Esophagus mucosa (tissue), 1 donor: ENCODE data around the gene PROK1. TPM values are rescaled to one million over a fixed set of nuclear protein-coding genes. Genes with fewer than 3 reads are reported as not detected.

ENCODE experiments used
- ATAC-seq: fragments of 200-7000 bp; cut with Tn5 transposase; one replicate; pipeline ENCODE4 v1.9.1; 2020
- total RNA-seq: library from RNA; stranded (reverse); gene quantifications from one replicate; pipeline ENCODE4 v1.2.4, GENCODE V29; 2023
- donor health status: DM: yes; HTN: yes; CAD: no.

Gene PROK1
- total RNA-seq, 1 donor from 2014 or later, result 0.20 TPM

DNA sequence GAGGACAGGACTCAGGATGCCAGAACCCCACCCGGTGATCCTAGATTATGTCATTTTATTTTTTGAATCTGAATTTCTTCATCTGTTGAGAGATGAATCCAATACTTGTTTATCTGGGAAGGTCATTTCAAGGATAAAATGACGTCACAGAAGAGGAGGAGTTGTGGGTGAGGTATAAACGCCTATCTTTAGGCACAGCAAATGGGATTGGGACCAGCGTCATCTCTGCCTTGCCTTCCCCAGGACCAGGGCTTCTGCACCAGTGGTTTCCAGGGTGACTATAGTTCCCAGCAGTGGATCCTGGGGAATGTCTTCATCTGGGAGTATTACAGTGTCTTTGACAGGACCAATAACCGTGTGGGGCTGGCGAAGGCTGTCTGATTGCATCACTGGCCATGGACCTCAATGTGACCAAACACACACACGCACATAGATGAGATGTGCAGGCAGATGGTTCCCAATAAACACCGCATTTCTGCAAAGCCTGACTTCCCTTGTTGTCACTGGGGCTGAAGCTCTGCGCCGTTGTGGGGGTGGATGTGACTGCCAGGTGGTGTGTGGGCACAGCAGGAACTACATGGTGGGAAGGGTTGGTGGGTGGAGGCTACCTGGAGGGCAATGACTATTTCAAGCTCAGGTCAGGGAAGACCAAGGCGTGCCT lies 40.0 kb downstream of the PROK1 start:
- no peak for ATAC-seq

DNA sequence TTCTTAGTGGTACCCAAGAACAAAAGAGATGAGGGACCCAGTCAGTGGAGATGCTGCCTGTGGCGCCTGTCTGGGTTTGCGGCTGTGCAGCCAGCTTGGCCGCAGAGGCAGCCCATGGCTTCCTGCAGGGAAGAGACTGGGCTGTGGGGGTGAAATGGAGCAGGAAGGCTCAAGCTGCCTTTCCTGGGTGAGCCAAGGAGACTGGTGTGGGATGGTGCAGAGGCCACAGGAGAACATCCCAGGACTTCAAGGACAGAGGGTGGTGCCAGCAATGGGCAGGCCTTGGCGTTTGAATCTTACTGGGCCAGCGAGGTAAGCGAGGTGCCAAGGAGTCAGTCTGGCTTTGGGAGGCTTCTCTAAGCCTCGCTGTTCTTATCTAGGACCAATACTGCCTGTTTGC lies 41.6 kb downstream of the PROK1 start:
- ATAC-seq, result no peak

DNA sequence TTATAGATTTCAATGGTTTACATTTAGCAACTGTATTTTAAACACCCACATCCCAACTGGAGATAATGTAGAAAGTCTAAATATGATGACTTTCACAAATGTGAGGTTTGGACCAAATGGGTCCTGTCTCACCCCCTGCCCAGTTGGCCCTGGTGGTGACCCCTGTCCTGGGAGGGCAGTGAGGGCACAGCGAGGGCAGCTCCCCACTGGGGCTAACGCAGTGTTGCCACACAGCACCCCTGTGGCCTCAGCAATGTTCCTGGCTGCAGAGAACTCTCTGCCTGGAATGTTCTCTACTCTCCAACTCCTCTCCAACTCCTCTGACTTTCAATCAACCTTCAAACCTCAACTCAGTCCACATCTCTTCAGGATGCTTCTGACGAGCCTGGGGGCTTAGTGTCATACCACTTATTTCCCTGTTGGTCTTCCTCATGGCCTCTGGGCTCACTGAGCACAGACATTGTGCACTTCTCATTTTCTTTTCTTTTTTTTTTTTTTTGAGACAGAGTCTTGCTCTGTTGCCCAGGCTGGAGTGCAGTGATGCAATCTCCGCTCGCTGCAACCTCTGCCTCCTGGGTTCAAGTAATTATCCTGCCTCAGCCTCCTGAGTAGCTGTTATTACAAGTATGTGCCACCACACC lies 42.2 kb downstream of the PROK1 start:
- ATAC-seq, result no peak

DNA sequence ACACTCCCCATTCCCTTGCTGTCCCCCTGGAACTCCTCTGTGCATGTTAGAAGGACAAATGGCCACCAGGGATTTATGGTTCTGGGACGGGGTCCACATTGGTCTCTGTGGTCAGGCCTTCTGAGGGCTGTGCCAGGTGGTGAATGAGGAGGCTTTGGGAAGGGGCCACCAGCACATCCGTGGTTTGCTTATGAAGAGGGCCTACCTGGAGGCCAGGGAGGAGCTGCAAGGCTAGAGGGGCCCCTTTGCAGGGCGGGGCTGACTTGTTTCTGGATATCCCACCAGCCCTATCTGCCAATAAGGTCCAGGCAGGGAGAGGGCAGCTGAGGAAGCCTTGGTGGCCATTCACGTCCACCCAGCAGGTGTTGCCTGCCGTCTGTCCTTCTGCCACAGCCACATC lies 43.1 kb downstream of the PROK1 start:
- ATAC-seq, result no peak

DNA sequence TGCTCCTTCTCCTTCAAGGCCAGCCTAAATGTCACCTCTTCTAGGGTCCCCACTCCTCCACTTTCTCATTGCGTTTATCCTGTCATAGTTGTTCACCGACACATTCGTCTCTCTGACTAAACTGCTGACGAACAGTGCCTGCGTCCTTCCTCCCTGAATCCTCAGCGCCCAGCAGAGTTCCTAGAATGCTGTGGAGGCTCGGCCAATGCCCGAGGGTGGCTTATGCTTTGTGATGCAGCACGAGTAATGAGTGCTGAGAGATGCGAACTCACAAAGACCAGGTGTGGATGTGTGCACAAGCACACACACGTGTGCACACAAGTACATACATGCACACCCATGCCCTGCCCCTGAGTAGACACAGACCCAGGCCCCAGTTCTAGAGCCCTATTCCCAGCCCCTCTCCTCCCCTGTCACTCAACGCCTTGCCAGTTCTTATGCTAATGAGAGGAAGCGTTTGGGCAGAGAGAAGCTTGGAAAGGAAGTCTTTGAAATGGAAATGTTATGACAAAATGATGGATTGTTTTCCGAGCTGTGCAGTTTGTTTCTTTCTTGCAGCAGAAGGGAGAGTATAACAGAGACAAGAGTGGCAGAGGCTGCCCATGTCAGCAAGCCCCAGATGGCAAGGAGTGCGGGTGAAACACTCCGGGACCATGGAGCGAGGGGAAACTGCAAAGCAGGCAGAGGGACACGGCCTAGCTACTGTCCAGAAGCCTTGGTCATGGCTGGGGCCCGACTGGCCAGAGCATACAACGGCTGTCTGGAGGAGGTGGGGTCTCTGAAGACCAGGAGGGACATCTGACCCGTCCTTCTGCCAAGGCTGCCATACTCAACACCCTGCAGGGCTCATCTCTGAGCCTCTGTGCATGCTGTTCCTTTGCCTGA lies 43.8 kb downstream of the PROK1 start:
- ATAC-seq, result peak; percentile 50

DNA sequence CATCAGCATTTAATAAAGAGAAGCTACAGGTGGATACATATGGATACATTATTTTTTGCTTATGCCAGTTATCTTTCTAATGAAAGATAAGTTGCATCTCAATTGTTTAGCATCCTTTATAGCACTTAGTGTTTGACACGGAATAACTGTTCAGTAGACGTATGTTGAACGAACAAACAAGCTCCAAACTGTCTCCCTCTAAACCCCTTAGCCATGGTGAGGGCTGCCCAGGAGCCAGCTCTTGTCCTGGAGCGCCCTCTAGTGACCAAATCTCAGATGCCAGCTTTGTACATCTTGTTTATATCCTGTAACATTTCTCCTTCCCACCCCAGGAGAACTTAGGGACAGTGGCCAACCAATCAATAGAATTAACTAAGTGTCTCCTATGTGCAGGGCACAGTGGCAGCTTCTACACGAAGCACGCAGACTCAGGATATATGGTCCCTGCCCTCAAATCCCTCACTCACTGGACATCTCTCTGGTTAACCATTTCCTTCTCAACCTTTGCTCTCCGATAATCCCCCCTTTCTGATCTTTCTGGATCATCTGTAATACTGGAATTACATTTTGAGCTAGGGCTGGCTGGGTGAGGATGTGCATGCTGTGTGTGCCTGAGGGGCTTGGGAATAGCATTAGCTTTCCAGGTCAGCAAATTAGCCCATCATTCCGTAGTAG lies 45.1 kb downstream of the PROK1 start:
- ATAC-seq, result peak; percentile 74

DNA sequence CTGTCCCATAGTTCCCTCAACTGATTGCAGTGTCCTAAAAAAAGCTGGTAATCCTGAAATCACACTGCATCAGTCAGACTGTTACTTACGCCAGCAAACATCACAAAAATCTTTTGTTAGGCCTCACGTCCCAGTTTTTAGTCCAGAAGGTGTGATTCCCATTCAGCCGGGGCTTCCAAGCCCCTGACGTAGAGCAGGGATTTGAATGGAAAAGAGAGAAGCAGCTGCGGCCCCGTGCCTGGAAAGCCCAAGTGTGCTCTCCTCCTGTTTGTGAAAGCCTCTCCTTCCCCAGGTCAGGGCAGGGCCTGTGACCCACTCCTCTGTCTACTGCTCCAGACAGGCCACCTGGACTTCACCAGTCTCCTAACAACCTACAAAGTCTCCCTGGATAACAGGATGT lies 47.3 kb downstream of the PROK1 start:
- no peak for ATAC-seq

DNA sequence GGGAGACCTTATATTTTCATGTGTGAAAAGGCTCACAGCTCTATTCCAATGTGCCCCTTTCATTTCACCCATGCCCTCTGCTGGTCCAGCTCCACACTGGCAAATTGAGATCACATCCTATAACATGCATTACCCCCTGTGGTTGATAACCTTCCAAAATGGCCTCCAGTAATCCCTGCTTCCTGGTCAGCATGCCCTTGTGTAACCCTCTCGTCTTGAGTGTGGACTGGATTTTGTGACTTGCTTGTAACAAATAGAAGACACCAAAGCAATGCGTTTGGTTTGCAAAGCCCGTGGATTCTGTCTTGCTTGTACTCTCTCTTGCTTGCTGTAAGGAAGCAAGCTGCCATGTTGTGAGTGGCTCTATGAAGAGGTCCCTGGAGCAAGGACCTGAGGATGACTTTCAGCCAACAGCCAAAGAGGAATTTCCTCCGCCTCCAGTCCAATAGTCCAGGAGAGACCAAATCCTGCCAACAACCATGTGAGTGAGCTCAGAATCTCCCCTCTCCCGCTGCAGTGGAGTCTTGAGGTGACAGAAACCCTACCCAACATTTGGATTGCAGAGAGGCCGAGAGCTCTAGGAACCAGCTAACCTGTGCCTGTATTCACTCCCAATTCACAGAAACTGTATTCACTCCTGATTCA lies 50.7 kb downstream of the PROK1 start:
- ATAC-seq, result no peak

DNA sequence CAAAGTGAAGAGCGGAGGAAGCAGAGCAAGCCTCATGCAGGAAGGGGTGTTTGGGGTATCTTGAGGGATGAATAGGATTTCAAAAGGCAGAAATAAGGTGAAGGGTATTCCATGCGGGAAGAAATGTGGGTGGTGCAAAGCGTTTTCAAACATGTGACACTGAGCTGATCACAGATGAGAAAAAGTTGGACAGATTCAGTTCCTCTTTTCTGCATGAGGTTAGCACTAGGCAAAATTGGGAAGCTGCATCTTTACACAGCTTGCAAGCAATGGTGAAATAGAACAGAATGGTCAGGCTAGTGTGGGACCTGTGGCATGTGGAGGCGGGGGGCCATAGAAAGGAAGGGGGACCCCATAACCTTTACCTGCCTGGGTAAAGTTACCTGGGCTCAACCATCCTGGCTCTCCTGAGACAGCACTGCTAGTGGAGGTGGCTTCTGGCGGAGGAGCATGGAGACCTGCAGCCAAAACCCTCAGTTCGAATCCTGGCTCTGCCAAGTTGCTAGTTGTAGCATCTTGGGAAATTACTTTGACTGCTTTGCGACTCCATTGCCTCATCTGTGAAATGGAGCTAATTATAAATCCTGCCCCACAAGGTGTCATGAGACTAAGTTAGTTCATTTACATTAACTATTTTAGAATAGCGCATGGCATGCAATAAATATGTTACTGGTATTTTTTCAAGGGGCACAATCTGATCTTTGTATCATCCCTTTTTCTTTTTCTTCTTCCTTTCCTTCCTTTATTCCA lies 51.6 kb downstream of the PROK1 start:
- no peak for ATAC-seq

DNA sequence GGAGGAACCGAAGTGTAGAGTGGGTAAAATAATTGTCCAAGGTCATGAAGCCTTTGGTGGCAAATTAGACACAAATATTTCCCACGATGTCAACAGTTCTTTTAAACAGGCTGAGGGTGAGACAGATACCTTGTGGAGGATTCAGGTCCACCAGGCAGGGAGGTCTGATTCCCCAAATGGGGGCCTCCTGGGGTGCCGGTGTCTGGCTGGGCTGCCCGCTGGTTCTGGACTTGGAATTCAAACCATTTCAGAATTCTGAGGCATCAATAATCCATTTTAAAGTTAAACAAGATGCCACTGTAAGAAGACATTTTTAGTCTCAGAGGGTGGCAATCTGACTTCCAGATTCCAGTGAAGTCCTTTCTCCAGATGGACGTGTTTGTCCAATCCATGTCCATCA lies 52.5 kb downstream of the PROK1 start:
- ATAC-seq, result no peak

DNA sequence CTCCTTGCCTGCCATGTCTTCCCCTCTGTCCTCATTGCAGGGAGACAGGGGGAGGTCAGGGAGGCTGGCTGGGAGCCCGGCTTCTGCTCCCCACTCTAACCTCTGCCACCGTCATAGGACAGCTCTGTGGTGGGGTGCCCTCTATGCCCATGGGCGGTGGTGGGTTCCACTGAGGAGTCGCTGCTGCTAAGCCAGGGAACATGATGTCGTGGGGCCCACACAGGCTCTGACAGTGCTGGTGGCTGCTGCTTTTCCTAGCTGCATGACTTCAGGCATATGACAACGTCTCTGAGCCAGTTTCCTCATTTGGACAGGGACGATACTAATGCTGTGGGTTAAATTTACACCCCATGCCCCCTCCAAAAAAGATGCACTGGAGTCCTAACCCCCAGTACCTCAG lies 53.3 kb downstream of the PROK1 start:
- no peak for ATAC-seq

DNA sequence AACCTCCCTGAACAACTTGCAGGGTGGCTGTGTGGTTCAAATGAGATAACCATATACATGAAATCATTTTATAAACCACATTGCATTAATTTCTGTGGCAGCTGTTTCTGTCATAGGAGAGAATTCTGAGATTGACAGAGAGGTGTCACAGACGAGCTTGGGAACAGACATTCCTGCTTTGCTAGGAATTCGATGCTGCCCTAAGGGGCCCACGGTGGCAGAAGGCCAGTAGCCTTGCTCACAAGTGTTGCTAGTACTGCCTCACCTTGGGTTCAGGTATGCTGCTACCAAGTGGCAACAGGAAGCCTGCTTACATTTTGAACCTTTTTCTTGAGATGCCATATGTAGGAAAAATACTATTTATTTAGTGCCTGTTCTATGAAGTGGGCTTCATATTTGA lies 54.6 kb downstream of the PROK1 start:
- no peak for ATAC-seq

DNA sequence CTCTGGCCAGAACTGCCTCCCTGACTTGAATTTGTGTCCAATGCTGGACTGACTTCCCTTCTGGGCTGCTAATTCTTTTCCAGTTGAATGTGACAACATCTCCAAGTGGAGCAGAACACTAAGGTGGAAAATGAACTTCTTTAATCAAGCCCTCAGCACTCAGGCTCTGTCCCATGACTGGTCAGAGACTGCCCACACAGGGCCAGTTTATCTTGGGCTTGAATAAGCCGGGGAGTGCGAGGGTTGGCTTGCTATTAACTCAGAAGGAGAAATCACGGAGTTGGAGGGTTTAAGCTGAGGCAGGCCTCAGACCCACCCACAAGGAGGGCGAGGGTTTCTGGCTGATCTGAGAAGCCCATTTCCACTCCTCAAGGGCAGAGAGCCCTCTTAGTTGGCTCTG lies 55.6 kb downstream of the PROK1 start:
- ATAC-seq, result no peak

Other genes starting within 250 kb of the PROK1 start
- gene KCNC4, start 240.8 kb upstream of the PROK1 start, total RNA-seq, result 5.8 TPM
- gene RBM15, start 111.8 kb upstream of the PROK1 start, total RNA-seq, result 14.9 TPM
- 0.44 TPM for gene SLC16A4, start 60.1 kb upstream of the PROK1 start, total RNA-seq
- 102 TPM for gene LAMTOR5, start 43.5 kb upstream of the PROK1 start, total RNA-seq
- not detected for gene KCNA10, start 68.0 kb downstream of the PROK1 start, total RNA-seq
- 1.2 TPM for gene KCNA2, start 155.2 kb downstream of the PROK1 start, total RNA-seq
- gene KCNA3, start 223.8 kb downstream of the PROK1 start, total RNA-seq, result 0.28 TPM